Mucosa of descending colon (tissue), 3 donors: ENCODE results near the gene RETREG1. TPM values are rescaled to one million over a fixed set of nuclear protein-coding genes. Genes with fewer than 3 reads are reported as not detected.
"Not testable (repeated sequence)": the region's sequence is repeated elsewhere in the genome, so short reads cannot be mapped to it uniquely, and the experiment has no call there.

ENCODE experiments used
- ATAC-seq: fragments of 200-7000 bp; cut with Tn5 transposase; one replicate; pipeline ENCODE4 v1.9.1; 2020; ENCODE audit warnings: mild to moderate bottlenecking, moderate library complexity
- DNase-seq, 3 donors: peaks; one replicate each; pipeline ENCODE4 v3.0.0-alpha.2; 2020
- H3K36me3 ChIP-seq: fragments of 200-600 bp; one replicate; pipeline ENCODE4 v1.8.0; 2021; ENCODE audit warnings: low read depth, mild to moderate bottlenecking
- H3K4me1 ChIP-seq: fragments of 200-600 bp; one replicate; pipeline ENCODE4 v1.8.0; 2021; ENCODE audit warnings: low read depth, mild to moderate bottlenecking
- H3K4me3 ChIP-seq: fragments of 200-600 bp; one replicate; pipeline ENCODE4 v1.8.0; 2021; ENCODE audit warnings: mild to moderate bottlenecking
- H3K9me3 ChIP-seq: fragments of 200-600 bp; one replicate; pipeline ENCODE4 v1.8.0; 2021; ENCODE audit warnings: mild to moderate bottlenecking
- intact Hi-C, 2 donors: fragments of 100-400 bp; cut with DNase I in 1 of 2; cut with micrococcal nuclease in 1 of 2; formaldehyde crosslinking; loops; one replicate each; pipeline versions ENCODE4 v1.11.0 to v1.11.1; 2022; cut with DNase I, micrococcal nuclease
- total RNA-seq, 3 donors: library from RNA; stranded (reverse); fragmentation: NEBNext Ultra II Directional in 2 of 3; extraction: Animal tissue kit (Norgen Biotek cat#: 25700) in 2 of 3; gene quantifications; one replicate each; pipeline versions ENCODE4 v1.2.1 to v1.2.4, GENCODE V29; 2021 to 2023
- TF ChIP-seq, protein P1 (sequence below): fragments of 200-600 bp; IDR thresholded peaks from one replicate; pipeline ENCODE4 v1.8.0; 2022; ENCODE audit warnings: antibody characterized with exemption, mild to moderate bottlenecking
- donor health status: DM: no; HTN: no; CAD: no; lungs with moderate emphysema.
- donor health status: DM: no; HTN: no; CAD: no.
- donor health status: DM: no; HTN: yes; CAD: no.

RETREG1 gene
- total RNA-seq, 3 donors from 2014 or later, result 54.1 to 102 (median 55.8) TPM

DNA sequence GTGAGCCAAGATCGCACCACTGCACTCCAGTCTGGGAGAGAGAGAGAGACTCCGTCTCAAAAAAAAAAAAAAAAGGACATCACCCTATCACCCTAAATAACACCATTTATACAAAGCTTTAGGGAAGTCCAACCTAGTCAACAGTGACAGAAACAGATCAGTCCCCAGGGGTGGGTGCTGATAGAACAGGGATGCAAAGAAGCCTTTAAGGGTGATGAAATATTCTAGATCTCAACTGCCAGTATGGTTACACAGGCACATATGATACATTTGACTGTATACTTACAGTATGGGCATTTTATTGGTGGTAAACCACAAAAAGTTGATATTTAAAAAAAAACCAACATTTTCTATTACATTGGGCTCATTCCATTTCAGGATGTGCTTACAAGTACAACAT, 4.8 kb downstream of the RETREG1 start:
- H3K36me3 ChIP-seq, result no peaks in the 10 kb centered on the region
- H3K4me1 ChIP-seq, result peaks cover 11% of the 10 kb centered on the region
- TF ChIP-seq, protein P1, sequence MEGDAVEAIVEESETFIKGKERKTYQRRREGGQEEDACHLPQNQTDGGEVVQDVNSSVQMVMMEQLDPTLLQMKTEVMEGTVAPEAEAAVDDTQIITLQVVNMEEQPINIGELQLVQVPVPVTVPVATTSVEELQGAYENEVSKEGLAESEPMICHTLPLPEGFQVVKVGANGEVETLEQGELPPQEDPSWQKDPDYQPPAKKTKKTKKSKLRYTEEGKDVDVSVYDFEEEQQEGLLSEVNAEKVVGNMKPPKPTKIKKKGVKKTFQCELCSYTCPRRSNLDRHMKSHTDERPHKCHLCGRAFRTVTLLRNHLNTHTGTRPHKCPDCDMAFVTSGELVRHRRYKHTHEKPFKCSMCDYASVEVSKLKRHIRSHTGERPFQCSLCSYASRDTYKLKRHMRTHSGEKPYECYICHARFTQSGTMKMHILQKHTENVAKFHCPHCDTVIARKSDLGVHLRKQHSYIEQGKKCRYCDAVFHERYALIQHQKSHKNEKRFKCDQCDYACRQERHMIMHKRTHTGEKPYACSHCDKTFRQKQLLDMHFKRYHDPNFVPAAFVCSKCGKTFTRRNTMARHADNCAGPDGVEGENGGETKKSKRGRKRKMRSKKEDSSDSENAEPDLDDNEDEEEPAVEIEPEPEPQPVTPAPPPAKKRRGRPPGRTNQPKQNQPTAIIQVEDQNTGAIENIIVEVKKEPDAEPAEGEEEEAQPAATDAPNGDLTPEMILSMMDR, result no peak
- DNase-seq, result no peak
- intact Hi-C loops, result no loop called here
- H3K4me3 ChIP-seq, result no peak overlapping the region
- ATAC-seq, result no peak
- H3K9me3 ChIP-seq, result no peaks in the 10 kb centered on the region

DNA sequence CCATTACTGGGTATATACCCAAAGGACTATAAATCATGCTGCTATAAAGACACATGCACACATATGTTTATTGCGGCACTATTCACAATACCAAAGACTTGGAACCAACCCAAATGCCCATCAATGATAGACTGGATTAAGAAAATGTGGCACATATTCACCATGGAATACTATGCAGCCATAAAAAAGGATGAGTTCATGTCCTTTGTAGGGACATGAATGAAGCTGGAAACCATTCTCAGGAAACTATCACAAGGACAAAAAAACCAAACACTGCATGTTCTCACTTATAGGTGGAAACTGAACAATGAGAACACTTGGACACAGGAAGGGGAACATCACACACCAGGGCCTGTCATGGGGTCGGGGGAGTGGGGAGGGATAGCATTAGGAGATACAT, 5.9 kb downstream of the RETREG1 start:
- intact Hi-C loops, result not testable (repeated sequence)

DNA sequence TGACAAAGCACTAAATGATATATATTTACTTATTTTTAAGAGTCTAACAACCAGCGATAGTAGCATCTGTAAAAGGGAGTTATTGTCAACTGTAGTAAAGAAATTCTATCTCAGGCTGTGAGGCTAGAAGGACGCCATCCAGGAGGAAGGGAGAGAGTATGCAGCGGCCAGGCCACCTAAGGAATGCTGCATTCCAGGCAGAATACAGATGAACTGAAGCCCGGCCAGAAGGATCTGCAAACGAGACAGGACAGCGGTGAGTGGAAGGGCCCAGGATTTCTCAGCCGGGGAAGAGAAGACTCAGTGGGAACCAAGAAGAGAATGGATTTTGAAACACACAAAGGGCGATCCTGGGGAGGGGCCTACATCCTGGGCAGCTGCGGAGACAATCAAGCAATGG, 7.4 kb downstream of the RETREG1 start:
- H3K9me3 ChIP-seq, result no peaks in the 10 kb centered on the region
- intact Hi-C loops, result no loop called here
- no peak for DNase-seq
- H3K4me3 ChIP-seq, result no peak overlapping the region
- H3K4me1 ChIP-seq, result no peaks in the 10 kb centered on the region
- H3K36me3 ChIP-seq, result no peaks in the 10 kb centered on the region
- no peak for ATAC-seq
- TF ChIP-seq, protein P1, result no peak

More for the DNA sequence above, 5.9 kb downstream of the RETREG1 start:
- H3K9me3 ChIP-seq, ATAC-seq, DNase-seq, H3K4me1 ChIP-seq, H3K4me3 ChIP-seq, H3K36me3 ChIP-seq: not testable (repeated sequence)

DNA sequence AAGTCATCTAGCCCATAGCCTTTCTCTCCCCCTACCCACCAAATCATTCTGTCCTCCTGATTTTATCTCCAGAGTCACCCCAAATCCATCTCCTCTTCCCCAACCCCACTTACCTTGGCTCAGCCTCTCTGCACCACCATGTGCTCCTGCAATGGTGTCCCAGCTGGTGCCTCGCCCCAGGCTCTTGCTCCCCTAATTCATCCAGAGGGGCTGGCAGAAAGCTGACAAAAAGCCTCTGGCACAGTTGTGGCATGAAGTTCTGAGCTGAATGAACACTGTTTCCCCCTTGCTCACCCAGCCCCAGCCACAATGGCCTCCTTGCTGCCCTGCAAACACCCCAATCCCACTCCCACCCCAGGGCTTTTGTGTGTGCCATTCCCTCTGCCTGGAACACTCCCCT, 10.2 kb downstream of the RETREG1 start:
- H3K4me3 ChIP-seq, result no peak overlapping the region
- H3K9me3 ChIP-seq, result no peaks in the 10 kb centered on the region
- no peaks in the 10 kb centered on the region for H3K36me3 ChIP-seq
- intact Hi-C loops, result no loop called here
- TF ChIP-seq, protein P1, result no peak
- DNase-seq, result no peak
- no peak for ATAC-seq
- no peaks in the 10 kb centered on the region for H3K4me1 ChIP-seq

DNA sequence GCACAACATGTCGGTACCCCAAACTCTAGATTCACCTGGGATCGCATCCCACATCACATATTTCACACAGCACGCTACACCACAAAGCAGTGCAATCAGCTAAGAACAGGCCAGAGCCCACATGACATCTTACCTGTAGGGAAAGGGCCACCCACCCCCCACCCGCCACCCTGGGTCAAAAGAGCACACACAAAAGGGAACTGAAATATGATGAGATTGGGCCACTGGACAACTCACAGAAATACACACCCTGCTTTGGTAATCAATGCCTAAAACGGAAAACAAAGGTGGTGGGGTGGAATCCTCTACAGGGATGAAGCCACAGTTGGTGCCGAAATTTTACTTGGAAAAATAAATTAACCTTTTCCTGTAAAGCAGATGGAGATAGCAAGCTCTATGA, 13.1 kb downstream of the RETREG1 start:
- DNase-seq (no peak), ATAC-seq (no peak)
- Histone ChIP-seq H3K36me3 (no peaks in the 10 kb centered on the region), H3K4me1 (no peaks in the 10 kb centered on the region), H3K4me3 (no peak overlapping the region), H3K9me3 (no peaks in the 10 kb centered on the region)
- TF ChIP-seq, protein P1, result no peak
- intact Hi-C loops, result no loop called here

DNA sequence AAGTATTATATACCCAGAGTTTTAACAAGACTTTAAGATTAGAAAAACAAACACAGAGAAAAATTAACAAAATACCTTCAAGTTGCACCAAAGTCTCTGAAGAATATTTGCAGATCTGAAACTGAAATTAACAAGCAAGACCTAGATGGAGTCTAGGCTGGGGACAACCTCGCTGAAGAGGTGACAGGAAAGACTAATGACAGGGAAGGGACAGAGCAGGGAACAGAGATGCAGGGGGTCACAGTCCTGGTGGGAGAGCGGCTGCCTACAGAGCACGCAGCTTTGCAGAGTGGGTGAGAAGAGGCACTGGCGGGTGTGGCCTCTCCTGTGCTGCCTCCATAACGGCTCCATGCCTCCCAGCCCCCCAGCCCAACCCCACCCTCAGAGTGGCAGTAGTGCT, 13.5 kb downstream of the RETREG1 start:
- Histone ChIP-seq H3K4me1 (no peaks in the 10 kb centered on the region), H3K4me3 (no peak overlapping the region), H3K9me3 (no peaks in the 10 kb centered on the region), H3K36me3 (no peaks in the 10 kb centered on the region)
- intact Hi-C loops, result no loop called here
- ATAC-seq (no peak), DNase-seq (no peak)
- TF ChIP-seq, protein P1, result no peak
